ENCODE data around the gene SERPINB10.

DNA sequence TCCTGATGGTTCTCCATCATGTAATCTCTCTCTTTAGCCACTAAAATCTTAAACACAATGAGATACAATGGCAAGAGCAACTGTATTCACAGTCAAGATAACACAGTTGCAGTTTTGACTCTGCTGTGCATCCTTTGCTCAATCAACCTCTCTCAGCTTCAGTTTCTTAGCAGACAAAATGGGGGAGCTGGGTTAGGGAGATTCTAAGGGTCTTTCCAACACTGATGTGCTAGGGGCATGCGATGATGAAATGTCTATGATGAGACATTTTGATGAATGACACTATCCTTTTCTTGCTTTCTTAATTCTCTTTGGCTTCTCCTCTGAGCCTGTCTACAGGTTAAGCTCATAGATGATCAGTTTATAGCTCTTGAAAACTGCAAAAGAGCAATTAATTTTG lies 1.1 kb downstream of the SERPINB10 start:
- no peak for TF ChIP-seq POLR2A (IDR thresholded peaks at IDR 0.05)
- TF ChIP-seq, protein P1, sequence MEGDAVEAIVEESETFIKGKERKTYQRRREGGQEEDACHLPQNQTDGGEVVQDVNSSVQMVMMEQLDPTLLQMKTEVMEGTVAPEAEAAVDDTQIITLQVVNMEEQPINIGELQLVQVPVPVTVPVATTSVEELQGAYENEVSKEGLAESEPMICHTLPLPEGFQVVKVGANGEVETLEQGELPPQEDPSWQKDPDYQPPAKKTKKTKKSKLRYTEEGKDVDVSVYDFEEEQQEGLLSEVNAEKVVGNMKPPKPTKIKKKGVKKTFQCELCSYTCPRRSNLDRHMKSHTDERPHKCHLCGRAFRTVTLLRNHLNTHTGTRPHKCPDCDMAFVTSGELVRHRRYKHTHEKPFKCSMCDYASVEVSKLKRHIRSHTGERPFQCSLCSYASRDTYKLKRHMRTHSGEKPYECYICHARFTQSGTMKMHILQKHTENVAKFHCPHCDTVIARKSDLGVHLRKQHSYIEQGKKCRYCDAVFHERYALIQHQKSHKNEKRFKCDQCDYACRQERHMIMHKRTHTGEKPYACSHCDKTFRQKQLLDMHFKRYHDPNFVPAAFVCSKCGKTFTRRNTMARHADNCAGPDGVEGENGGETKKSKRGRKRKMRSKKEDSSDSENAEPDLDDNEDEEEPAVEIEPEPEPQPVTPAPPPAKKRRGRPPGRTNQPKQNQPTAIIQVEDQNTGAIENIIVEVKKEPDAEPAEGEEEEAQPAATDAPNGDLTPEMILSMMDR (IDR thresholded peaks at IDR 0.05) = no peak
